H1 (cell line): ENCODE results near the gene RGS6. TPM values are rescaled to one million over a fixed set of nuclear protein-coding genes. Genes with fewer than 3 reads are reported as not detected.

Source experiments
- CTCF ChIP-seq, 3 experiments: IDR thresholded peaks; 1 replicate in 2 of 3; 2 replicates in 1 of 3; pipeline versions ENCODE4 v1.5.1 to v1.6.1; 2011; ENCODE audit warnings: low read length in 3 of 3, mild to moderate bottlenecking in 3 of 3, inconsistent platforms in 2 of 3, low read depth in 1 of 3, moderate library complexity in 1 of 3; ENCODE audit not compliant: insufficient read depth in 1 of 3; ENCODE audit errors: control extremely low read depth in 1 of 3
- EGR1 ChIP-seq: IDR thresholded peaks from 2 replicates; pipeline ENCODE4 v1.6.1; 2011; ENCODE audit warnings: low read depth, low read length, borderline replicate concordance
- GABPA ChIP-seq: IDR thresholded peaks from 2 replicates; pipeline ENCODE4 v1.6.1; 2011; ENCODE audit warnings: mild to moderate bottlenecking, low read length, moderate library complexity, borderline replicate concordance; ENCODE audit not compliant: insufficient read depth
- JUN ChIP-seq: IDR thresholded peaks from 2 replicates; pipeline ENCODE4 v1.6.1; 2011; ENCODE audit warnings: low read depth, mild to moderate bottlenecking, improper control_type of control experiment, low read length
- POLR2AphosphoS5 ChIP-seq: IDR thresholded peaks from 2 replicates; pipeline ENCODE4 v1.6.1; 2011; ENCODE audit warnings: low read depth, low read length
- SIRT6 ChIP-seq: IDR thresholded peaks from one replicate; pipeline ENCODE4 v1.7.1; 2012; ENCODE audit warnings: low read length, inconsistent platforms
- polyA plus RNA-seq, 7 experiments: library from polyadenylated mRNA; depleted of rRNA in 3 of 7; stranded (reverse) in 5 of 7; unstranded in 2 of 7; fragments of >200 nt in 5 of 7; fragments of 200-250 nt in 2 of 7; gene quantifications; 1 replicate in 5 of 7; 2 replicates in 1 of 7; 4 replicates in 1 of 7; pipeline versions ENCODE4 v1.2.1 to v1.2.3, GENCODE V29; 2011 to 2013; ENCODE audit warnings: missing spikeins in 2 of 7, mixed read lengths in 2 of 7
- total RNA-seq: library from RNA; stranded (reverse); fragmentation: NEBNext Ultra II Directional; extraction: Animal tissue kit (Norgen Biotek cat#: 25700); gene quantifications from 2 replicates; pipeline ENCODE4 v1.2.1, GENCODE V29; 2021

RGS6 gene
- total and polyA plus RNA-seq, 2 of the 8 experiments (the other 6 are each of a cell fraction or from before 2014, with no cell fraction given) = 0.26 to 1.1 TPM

GRCh38 chr14:71994416-71994815, 62.2 kb downstream of the RGS6 start (continued):
- TF ChIP-seq CTCF (IDR thresholded peaks at IDR 0.05; ENCODE audit: control extremely low read depth in 1 of 3, insufficient read depth in 1 of 3, low read depth in 1 of 3, low read length in 3 of 3) = no peak
- TF ChIP-seq GABPA = no peak
- TF ChIP-seq SIRT6 = no peak
- TF ChIP-seq JUN = no peak
- no peak for TF ChIP-seq POLR2AphosphoS5
- no peak for TF ChIP-seq EGR1
